ENCODE measurements around the gene ALKBH5.

Gene ALKBH5

GRCh38 chr17:18158022-18158600, 25.5 kb upstream of the ALKBH5 start:
- no peak for DNase-seq

GRCh38 chr17:18159551-18160120, 24.0 kb upstream of the ALKBH5 start:
- DNase-seq, result no peak

- no peak for DNase-seq
Observed at GRCh38 chr17:18160128-18160856, 23.3 kb upstream of the ALKBH5 start.

- DNase-seq, result no peak
Observed at GRCh38 chr17:18161207-18162145, 22.2 kb upstream of the ALKBH5 start.

GRCh38 chr17:18163547-18163946, 20.1 kb upstream of the ALKBH5 start:
- DNase-seq, result no peak

GRCh38 chr17:18166894-18167293, 16.7 kb upstream of the ALKBH5 start:
- DNase-seq, result no peak

- no peak for DNase-seq
Observed at GRCh38 chr17:18167421-18167820, 16.2 kb upstream of the ALKBH5 start.

GRCh38 chr17:18172531-18173278, 10.9 kb upstream of the ALKBH5 start:
- no peak for DNase-seq

GRCh38 chr17:18173740-18174139, 9.9 kb upstream of the ALKBH5 start:
- no peak for DNase-seq

- no peak for DNase-seq
Observed at GRCh38 chr17:18176176-18176575, 7.5 kb upstream of the ALKBH5 start.

- no peak for DNase-seq
Observed at GRCh38 chr17:18177133-18177532, 6.5 kb upstream of the ALKBH5 start.

GRCh38 chr17:18177722-18178121, 5.9 kb upstream of the ALKBH5 start:
- no peak for DNase-seq

- DNase-seq, result no peak
Observed at GRCh38 chr17:18179196-18179595, 4.4 kb upstream of the ALKBH5 start.

GRCh38 chr17:18179804-18180203, 3.8 kb upstream of the ALKBH5 start:
- DNase-seq, result no peak

- no peak for DNase-seq
Observed at GRCh38 chr17:18181358-18181757, 2.3 kb upstream of the ALKBH5 start.

- DNase-seq, result no peak
Observed at GRCh38 chr17:18182110-18182977, 1.3 kb upstream of the ALKBH5 start.

GRCh38 chr17:18182978-18183333, 672 bp upstream of the ALKBH5 start:
- DNase-seq, result no peak

GRCh38 chr17:18184143-18185031, 759 bp downstream of the ALKBH5 start:
- DNase-seq, result no peak

GRCh38 chr17:18185391-18185790, 1.8 kb downstream of the ALKBH5 start:
- DNase-seq, result no peak

GRCh38 chr17:18185832-18186626, 2.4 kb downstream of the ALKBH5 start:
- no peak for DNase-seq

Data from NCI-H1092 treated with DMSO at 0.1 percent for 48 hours (cell line).